Endodermal cell (in vitro differentiated cells): ENCODE data around the gene SLC7A14. TPM values are rescaled to one million over a fixed set of nuclear protein-coding genes. Genes with fewer than 3 reads are reported as not detected.

ENCODE experiments used
- DNase-seq: peaks from one replicate; pipeline ENCODE4 v3.0.0-alpha.2; 2017
- H3K27ac ChIP-seq: 2 replicates; pipeline ENCODE4 v1.5.1; 2013; ENCODE audit warnings: mild to moderate bottlenecking, low read depth, low read length, moderate library complexity
- H3K27me3 ChIP-seq: 2 replicates; pipeline ENCODE4 v1.6.1; 2013; ENCODE audit warnings: mild to moderate bottlenecking, low read length, moderate library complexity; ENCODE audit not compliant: insufficient read depth, control insufficient read depth, poor library complexity, severe bottlenecking
- H3K36me3 ChIP-seq: 2 replicates; pipeline ENCODE4 v1.7.0; 2013; ENCODE audit warnings: mild to moderate bottlenecking, low read length, moderate library complexity; ENCODE audit not compliant: control insufficient read depth, insufficient read depth
- H3K4me1 ChIP-seq: one replicate; pipeline ENCODE4 v1.7.0; 2013; ENCODE audit warnings: low read length; ENCODE audit not compliant: control insufficient read depth, insufficient read depth
- H3K4me3 ChIP-seq: 2 replicates; pipeline ENCODE4 v1.5.1; 2013; ENCODE audit warnings: mild to moderate bottlenecking, low read length, moderate library complexity
- H3K9ac ChIP-seq: 2 replicates; pipeline ENCODE4 v1.6.1; 2013; ENCODE audit warnings: mild to moderate bottlenecking, low read length, moderate library complexity; ENCODE audit not compliant: poor library complexity, severe bottlenecking; ENCODE audit errors: extremely low read depth
- H3K9me3 ChIP-seq: 2 replicates; pipeline ENCODE4 v1.6.1; 2013; ENCODE audit warnings: mild to moderate bottlenecking, low read length, moderate library complexity; ENCODE audit not compliant: control insufficient read depth
- H3K27ac Mint-ChIP-seq: 2 replicates; pipeline ENCODE4 v1.8.0; 2020; ENCODE audit warnings: mixed read lengths
- H3K27me3 Mint-ChIP-seq: 2 replicates; pipeline ENCODE4 v1.8.0; 2021; ENCODE audit warnings: mild to moderate bottlenecking, mixed read lengths; ENCODE audit not compliant: insufficient read depth
- H3K36me3 Mint-ChIP-seq: 2 replicates; pipeline ENCODE4 v1.8.0; 2020; ENCODE audit warnings: low read depth, mixed read lengths
- H3K4me1 Mint-ChIP-seq: 2 replicates; pipeline ENCODE4 v1.8.0; 2020; ENCODE audit warnings: mixed read lengths
- H3K4me3 Mint-ChIP-seq: 2 replicates; pipeline ENCODE4 v1.8.0; 2020; ENCODE audit warnings: mild to moderate bottlenecking, moderate library complexity, mixed read lengths
- H3K9me3 Mint-ChIP-seq: 2 replicates; pipeline ENCODE4 v1.8.0; 2020; ENCODE audit warnings: mild to moderate bottlenecking, mixed read lengths
- CTCF ChIP-seq: fragments of 200-600 bp; sonication (generic); conservative IDR thresholded peaks from 2 replicates; pipeline ENCODE4 v1.5.0; 2021; ENCODE audit warnings: antibody characterized with exemption, mild to moderate bottlenecking
- WGBS, 2 experiments: methylation state at CpG; one replicate each; pipeline versions ENCODE4 v1.1.5 to v1.1.7; 2013; ENCODE audit warnings: missing lambda C conversion rate in 2 of 2, mixed read lengths in 1 of 2; ENCODE audit not compliant: insufficient coverage in 1 of 2, insufficient read length in 1 of 2; 5-methylcytosine and 5-hydroxymethylcytosine counted together
- total RNA-seq, 2 donors: library from RNA; stranded (reverse); fragmentation: NEBNext Ultra II Directional in 1 of 2; extraction: Animal tissue kit (Norgen Biotek cat#: 25700) in 1 of 2; gene quantifications; 2 replicates in 1 of 2; 3 replicates in 1 of 2; pipeline ENCODE4 v1.2.1, GENCODE V29; 2021

SLC7A14 gene
- total RNA-seq, 2 donors from 2014 or later, result 0.29 to 0.42 TPM

DNA sequence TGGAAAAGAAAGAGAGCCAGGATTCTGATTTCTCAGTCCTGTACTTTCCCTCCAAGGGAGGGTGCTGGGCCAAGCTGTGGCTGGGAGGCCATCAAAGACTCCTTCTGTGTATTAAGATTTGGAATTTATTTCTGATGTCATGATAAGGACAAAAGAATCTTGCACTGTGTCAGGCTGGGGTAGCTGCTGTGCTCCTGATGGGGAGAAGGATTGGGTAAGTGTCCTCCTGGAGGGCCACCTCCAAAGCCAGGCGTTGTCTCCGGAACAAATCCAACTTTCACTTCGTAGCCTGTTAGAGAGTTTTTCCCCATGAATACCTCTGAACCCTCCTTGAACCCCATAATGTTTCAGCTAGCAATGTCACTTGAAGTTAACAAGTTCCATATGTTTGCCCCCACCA, 137.3 kb downstream of the SLC7A14 start:
- Mint-ChIP-seq H3K4me1 (peaks cover 4% of the 10 kb centered on the region), H3K27ac (no peak overlapping the region), H3K27me3 (peaks cover 2% of the 10 kb centered on the region), H3K36me3 (no peaks in the 10 kb centered on the region), H3K4me3 (no peak overlapping the region), H3K9me3 (no peaks in the 10 kb centered on the region)
- no peaks in the 10 kb centered on the region for H3K9me3 ChIP-seq
- no peak overlapping the region for H3K4me3 ChIP-seq
- 95% methylated on average over 3 of the region's 3 CpGs for WGBS, 2 experiments
- no peak overlapping the region for H3K9ac ChIP-seq
- no peaks in the 10 kb centered on the region for H3K27me3 ChIP-seq
- DNase-seq, result no peak
- no peaks in the 10 kb centered on the region for H3K4me1 ChIP-seq
- TF ChIP-seq CTCF, result no peak
- H3K27ac ChIP-seq, result no peak overlapping the region
- no peaks in the 10 kb centered on the region for H3K36me3 ChIP-seq

- Histone ChIP-seq H3K36me3 (no peaks in the 10 kb centered on the region), H3K4me3 (no peak overlapping the region), H3K27me3 (no peaks in the 10 kb centered on the region), H3K27ac (no peak overlapping the region), H3K4me1 (peaks cover under 1% of the 10 kb centered on the region), H3K9me3 (no peaks in the 10 kb centered on the region), H3K9ac (no peak overlapping the region)
- Mint-ChIP-seq H3K4me3 (no peak overlapping the region), H3K27ac (no peak overlapping the region), H3K9me3 (no peaks in the 10 kb centered on the region), H3K36me3 (no peaks in the 10 kb centered on the region), H3K4me1 (peaks cover 1% of the 10 kb centered on the region), H3K27me3 (peaks cover 3% of the 10 kb centered on the region)
- no peak for DNase-seq
- TF ChIP-seq CTCF, result no peak
Observed at GRCh38 chr3:170443457-170443856, 142.4 kb downstream of the SLC7A14 start.

- Histone ChIP-seq H3K4me3 (no peak overlapping the region), H3K36me3 (no peaks in the 10 kb centered on the region), H3K27me3 (no peaks in the 10 kb centered on the region), H3K9me3 (no peaks in the 10 kb centered on the region), H3K27ac (no peak overlapping the region), H3K4me1 (peaks cover 4% of the 10 kb centered on the region), H3K9ac (no peak overlapping the region)
- H3K27ac Mint-ChIP-seq, result no peak overlapping the region
- no peak for TF ChIP-seq CTCF
- no peaks in the 10 kb centered on the region for H3K9me3 Mint-ChIP-seq
- DNase-seq, result no peak
- H3K4me3 Mint-ChIP-seq, result no peak overlapping the region
- H3K27me3 Mint-ChIP-seq, result peaks cover 2% of the 10 kb centered on the region
- H3K36me3 Mint-ChIP-seq, result no peaks in the 10 kb centered on the region
- peaks cover 6% of the 10 kb centered on the region for H3K4me1 Mint-ChIP-seq
Observed at GRCh38 chr3:170442947-170443346, 142.9 kb downstream of the SLC7A14 start.
